Coronary artery (tissue), 2 donors: ENCODE results near the gene LPAR2.

ENCODE experiments used
- DNase-seq: peaks from one replicate; pipeline ENCODE4 v3.0.0-alpha.2; 2017; ENCODE audit warnings: low spot score
- H3K27ac ChIP-seq, 2 donors: fragments of 200-600 bp; sonication (generic); one replicate each; pipeline ENCODE4 v1.5.1; 2016 to 2019
- H3K4me3 ChIP-seq: fragments of 200-600 bp; sonication (generic); 2 replicates; pipeline ENCODE4 v1.5.1; 2016; ENCODE audit warnings: mild to moderate bottlenecking, moderate library complexity
- CTCF ChIP-seq: fragments of 200-600 bp; sonication (generic); IDR thresholded peaks from one replicate; pipeline ENCODE4 v1.5.1; 2019; ENCODE audit warnings: antibody characterized with exemption

Gene LPAR2

GRCh38 chr19:19630426-19630825, 2.4 kb upstream of the LPAR2 start:
- no peak overlapping the region for H3K4me3 ChIP-seq
- no peak for DNase-seq
- no peak overlapping the region for H3K27ac ChIP-seq
- no peak for TF ChIP-seq CTCF

- DNase-seq: no peak
- H3K4me3 ChIP-seq: no peak overlapping the region
- no peak overlapping the region for H3K27ac ChIP-seq
- TF ChIP-seq CTCF: no peak
Measured at GRCh38 chr19:19630062-19630414, 2.0 kb upstream of the LPAR2 start.

- Histone ChIP-seq H3K27ac (no peak overlapping the region), H3K4me3 (peak overlapping the region; percentile 71)
- no peak for TF ChIP-seq CTCF
- DNase-seq: no peak
Measured at GRCh38 chr19:19628501-19629134, 598 bp upstream of the LPAR2 start.

- no peak for DNase-seq
- Histone ChIP-seq H3K27ac (no peak overlapping the region), H3K4me3 (no peak overlapping the region)
- no peak for TF ChIP-seq CTCF
Measured at GRCh38 chr19:19626516-19627472, 1.2 kb downstream of the LPAR2 start.

GRCh38 chr19:19624032-19624570, 3.9 kb downstream of the LPAR2 start:
- no peak overlapping the region for H3K27ac ChIP-seq

GRCh38 chr19:19623383-19623782, 4.6 kb downstream of the LPAR2 start:
- TF ChIP-seq CTCF: no peak
- H3K27ac ChIP-seq: no peak overlapping the region
- H3K4me3 ChIP-seq: no peak overlapping the region
- DNase-seq: no peak

More at GRCh38 chr19:19624032-19624570, 3.9 kb downstream of the LPAR2 start:
- no peak for TF ChIP-seq CTCF
- DNase-seq: no peak
- no peak overlapping the region for H3K4me3 ChIP-seq
